Loucy (cell line): ENCODE measurements around the gene GSK3B.

Experiments
- CTCF ChIP-seq: fragments of 200-600 bp; sonication (generic); conservative IDR thresholded peaks from 2 replicates; pipeline ENCODE4 v1.5.1; 2014; ENCODE audit warnings: mild to moderate bottlenecking, antibody characterized with exemption, low read length
- EZH2phosphoT487 ChIP-seq: fragments of 200-600 bp; IDR thresholded peaks from 2 replicates; pipeline ENCODE4 v1.6.1; 2018; ENCODE audit warnings: antibody characterized with exemption, mild to moderate bottlenecking, moderate library complexity, borderline replicate concordance

GRCh38 chr3:119911748-119912147, 182.5 kb downstream of the GSK3B start:
- no peak for TF ChIP-seq CTCF
- no peak for TF ChIP-seq EZH2phosphoT487
